ENCODE results near the gene SCAMP1. TPM values are rescaled to one million over a fixed set of nuclear protein-coding genes. Genes with fewer than 3 reads are reported as not detected.

Gene SCAMP1
- total and polyA plus RNA-seq, 4 donors, result 81.2 to 198 (median 93.6) TPM

Small RNA genes lying within 50 kb of the gene (small RNA-seq; reads per million reads assigned to genes)
- not detected for gene RF00019 (ENCODE audit: low replicate concordance)
- not detected for gene RNU6-183P (ENCODE audit: low replicate concordance)

Other genes starting within 250 kb of the SCAMP1 start
- gene AP3B1, start 65.9 kb upstream of the SCAMP1 start, total RNA-seq, result 10 to 100 TPM; 46.3 to 46.4 TPM
- gene AP3B1, start 65.9 kb upstream of the SCAMP1 start, polyA plus RNA-seq (ENCODE audit: insufficient read length in 2 of 2), result 10 to 100 TPM; 24.7 to 25.6 TPM